ENCODE results near the gene LUC7L2. TPM values are rescaled to one million over a fixed set of nuclear protein-coding genes. Genes with fewer than 3 reads are reported as not detected.
"Not testable (repeated sequence)": the region's sequence is repeated elsewhere in the genome, so short reads cannot be mapped to it uniquely, and the experiment has no call there.

Gene LUC7L2
- total RNA-seq, 1 experiment from 2014 or later, result 111 TPM

- TF ChIP-seq, protein P1, sequence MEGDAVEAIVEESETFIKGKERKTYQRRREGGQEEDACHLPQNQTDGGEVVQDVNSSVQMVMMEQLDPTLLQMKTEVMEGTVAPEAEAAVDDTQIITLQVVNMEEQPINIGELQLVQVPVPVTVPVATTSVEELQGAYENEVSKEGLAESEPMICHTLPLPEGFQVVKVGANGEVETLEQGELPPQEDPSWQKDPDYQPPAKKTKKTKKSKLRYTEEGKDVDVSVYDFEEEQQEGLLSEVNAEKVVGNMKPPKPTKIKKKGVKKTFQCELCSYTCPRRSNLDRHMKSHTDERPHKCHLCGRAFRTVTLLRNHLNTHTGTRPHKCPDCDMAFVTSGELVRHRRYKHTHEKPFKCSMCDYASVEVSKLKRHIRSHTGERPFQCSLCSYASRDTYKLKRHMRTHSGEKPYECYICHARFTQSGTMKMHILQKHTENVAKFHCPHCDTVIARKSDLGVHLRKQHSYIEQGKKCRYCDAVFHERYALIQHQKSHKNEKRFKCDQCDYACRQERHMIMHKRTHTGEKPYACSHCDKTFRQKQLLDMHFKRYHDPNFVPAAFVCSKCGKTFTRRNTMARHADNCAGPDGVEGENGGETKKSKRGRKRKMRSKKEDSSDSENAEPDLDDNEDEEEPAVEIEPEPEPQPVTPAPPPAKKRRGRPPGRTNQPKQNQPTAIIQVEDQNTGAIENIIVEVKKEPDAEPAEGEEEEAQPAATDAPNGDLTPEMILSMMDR (conservative IDR thresholded peaks at IDR 0.05), result no peak
- H3F3A ChIP-seq (ENCODE audit: insufficient read depth, low read depth), result no peaks in the 10 kb centered on the region
- no peak overlapping the region for H3K4me3 ChIP-seq
- no peaks in the 10 kb centered on the region for H3K27me3 ChIP-seq (ENCODE audit: insufficient read depth, low read depth)
- H3K4me1 ChIP-seq (replicated peaks; ENCODE audit: insufficient read depth), result peaks cover 7% of the 10 kb centered on the region
- intact Hi-C loops (cut with micrococcal nuclease; ENCODE audit: unreplicated experiment), result no loop called here
- H3K79me2 ChIP-seq (ENCODE audit: low read depth), result no peaks in the 10 kb centered on the region
- ChIA-PET POLR2A (ENCODE audit: unreplicated experiment) (interaction anchor here (0.5 to 1.1 kb wide), 2 partner anchors 56 to 284 kb away, joined by 3 to 4 read pairs; no protein-coding TSS in a partner anchor), CTCF (no interaction called here)
- no peaks in the 10 kb centered on the region for H3K36me3 ChIP-seq (ENCODE audit: low read depth)
- no peak overlapping the region for H2AFZ ChIP-seq
- H3K27ac ChIP-seq, result no peak overlapping the region
- H3K9me3 ChIP-seq (ENCODE audit: insufficient read depth, low read depth), result no peaks in the 10 kb centered on the region
- no peaks in the 10 kb centered on the region for H3K9me2 ChIP-seq (ENCODE audit: insufficient read depth)
- no peaks in the 10 kb centered on the region for H4K20me1 ChIP-seq (ENCODE audit: insufficient read depth)
- BruUV-seq (replicated peaks), result no TSS peak
- no peak overlapping the region for H3K4me2 ChIP-seq
- DNase-seq, result no peak
Observed at GRCh38 chr7:139456511-139456910, 96.8 kb downstream of the LUC7L2 start.

DNA sequence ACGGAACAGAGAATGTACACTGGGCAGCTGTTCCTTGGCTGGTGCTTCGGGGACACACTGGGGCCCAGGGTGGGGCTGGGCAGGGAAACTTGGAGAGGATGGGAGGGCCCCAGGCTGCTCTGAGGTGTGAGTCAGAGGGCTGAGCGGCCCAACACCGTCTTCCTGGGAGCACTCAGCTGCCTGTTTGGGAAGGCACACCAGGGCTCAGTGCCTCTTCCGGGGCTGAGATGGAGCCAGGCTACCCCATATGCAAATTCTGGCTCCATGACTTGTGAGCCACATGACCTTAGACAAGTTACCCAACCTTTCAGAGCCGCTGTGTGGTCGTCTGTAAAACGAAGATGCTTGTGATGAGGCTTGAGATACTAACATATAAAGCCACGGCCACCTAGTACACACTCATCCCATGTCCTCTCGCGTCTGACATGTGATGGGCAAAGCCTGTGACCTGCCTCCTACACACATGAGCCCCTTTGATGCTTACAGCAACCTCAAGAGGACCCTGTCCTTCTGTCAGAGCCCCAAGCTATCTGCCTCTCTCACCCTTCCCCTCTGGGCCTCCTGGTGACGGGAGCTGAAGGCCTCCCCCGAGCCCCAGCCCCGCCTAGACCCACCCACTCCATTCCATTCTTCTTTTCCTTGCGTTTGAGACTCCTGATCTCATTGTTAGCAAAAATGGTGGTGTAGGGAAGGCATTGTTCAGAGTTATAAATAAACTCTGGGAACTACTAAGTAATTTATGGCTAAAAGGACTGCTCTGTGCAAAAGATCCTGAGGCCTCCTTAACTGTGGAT is 97.7 kb downstream of the LUC7L2 start:
- no peak overlapping the region for H3K27ac ChIP-seq
- ChIA-PET POLR2A (ENCODE audit: unreplicated experiment) (interaction anchor here (0.6 to 1.1 kb wide), 2 partner anchors 25 to 57 kb away, joined by 4 to 6 read pairs; no protein-coding TSS in a partner anchor), CTCF (no interaction called here)
- no peaks in the 10 kb centered on the region for H3K27me3 ChIP-seq (ENCODE audit: insufficient read depth, low read depth)
- H4K20me1 ChIP-seq (ENCODE audit: insufficient read depth), result no peaks in the 10 kb centered on the region
- no peak overlapping the region for H2AFZ ChIP-seq
- no peaks in the 10 kb centered on the region for H3F3A ChIP-seq (ENCODE audit: insufficient read depth, low read depth)
- no peak overlapping the region for H3K4me2 ChIP-seq
- peaks cover 7% of the 10 kb centered on the region for H3K4me1 ChIP-seq (replicated peaks; ENCODE audit: insufficient read depth)
- H3K79me2 ChIP-seq (ENCODE audit: low read depth), result no peaks in the 10 kb centered on the region
- H3K9me2 ChIP-seq (ENCODE audit: insufficient read depth), result no peaks in the 10 kb centered on the region
- H3K36me3 ChIP-seq (ENCODE audit: low read depth), result no peaks in the 10 kb centered on the region
- no peak overlapping the region for H3K4me3 ChIP-seq
- peak in 1 of 2 experiments; percentile 52 for DNase-seq
- no peak for TF ChIP-seq EZH2 (IDR thresholded peaks at IDR 0.05; ENCODE audit: low read depth)
- TF ChIP-seq, protein P1 (conservative IDR thresholded peaks at IDR 0.05), result no peak
- no TSS peak for BruUV-seq (replicated peaks)
- no peaks in the 10 kb centered on the region for H3K9me3 ChIP-seq (ENCODE audit: insufficient read depth, low read depth)
- intact Hi-C loops (cut with micrococcal nuclease; ENCODE audit: unreplicated experiment), result no loop called here

GRCh38 chr7:139463421-139463820 is 103.7 kb downstream of the LUC7L2 start:
- H3K9me2 ChIP-seq (ENCODE audit: insufficient read depth); H3K27ac ChIP-seq; H3K4me2 ChIP-seq; H3K4me3 ChIP-seq; DNase-seq; POLR2A ChIA-PET (ENCODE audit: unreplicated experiment); H3K4me1 ChIP-seq (replicated peaks; ENCODE audit: insufficient read depth); H3K9me3 ChIP-seq (ENCODE audit: insufficient read depth, low read depth); H2AFZ ChIP-seq; H3K36me3 ChIP-seq (ENCODE audit: low read depth); H3K27me3 ChIP-seq (ENCODE audit: insufficient read depth, low read depth); intact Hi-C loops (cut with micrococcal nuclease; ENCODE audit: unreplicated experiment); CTCF ChIA-PET; H3F3A ChIP-seq (ENCODE audit: insufficient read depth, low read depth); H3K79me2 ChIP-seq (ENCODE audit: low read depth); BruUV-seq (replicated peaks); H4K20me1 ChIP-seq (ENCODE audit: insufficient read depth): not testable (repeated sequence)

GRCh38 chr7:139464511-139464910 is 104.8 kb downstream of the LUC7L2 start:
- H3K4me1 ChIP-seq (replicated peaks; ENCODE audit: insufficient read depth); H3K4me2 ChIP-seq; H3K27me3 ChIP-seq (ENCODE audit: insufficient read depth, low read depth); H3K9me2 ChIP-seq (ENCODE audit: insufficient read depth); H2AFZ ChIP-seq; H3K27ac ChIP-seq; POLR2A ChIA-PET (ENCODE audit: unreplicated experiment); H3F3A ChIP-seq (ENCODE audit: insufficient read depth, low read depth); DNase-seq; CTCF ChIA-PET; intact Hi-C loops (cut with micrococcal nuclease; ENCODE audit: unreplicated experiment); H3K36me3 ChIP-seq (ENCODE audit: low read depth); H3K79me2 ChIP-seq (ENCODE audit: low read depth); H3K9me3 ChIP-seq (ENCODE audit: insufficient read depth, low read depth); BruUV-seq (replicated peaks); H4K20me1 ChIP-seq (ENCODE audit: insufficient read depth); H3K4me3 ChIP-seq: not testable (repeated sequence)

- intact Hi-C loops (cut with micrococcal nuclease; ENCODE audit: unreplicated experiment), result not testable (repeated sequence)
Observed at GRCh38 chr7:139465072-139465471, 105.4 kb downstream of the LUC7L2 start.

GRCh38 chr7:139467729-139468128 is 108.0 kb downstream of the LUC7L2 start:
- H4K20me1 ChIP-seq (ENCODE audit: insufficient read depth); H3K4me3 ChIP-seq; H3K4me2 ChIP-seq; DNase-seq; H3K9me3 ChIP-seq (ENCODE audit: insufficient read depth, low read depth); H3K27ac ChIP-seq; H3K9me2 ChIP-seq (ENCODE audit: insufficient read depth); H3F3A ChIP-seq (ENCODE audit: insufficient read depth, low read depth); H2AFZ ChIP-seq; BruUV-seq (replicated peaks); intact Hi-C loops (cut with micrococcal nuclease; ENCODE audit: unreplicated experiment); H3K36me3 ChIP-seq (ENCODE audit: low read depth); H3K79me2 ChIP-seq (ENCODE audit: low read depth); H3K27me3 ChIP-seq (ENCODE audit: insufficient read depth, low read depth); CTCF ChIA-PET; POLR2A ChIA-PET (ENCODE audit: unreplicated experiment): not testable (repeated sequence)
- peaks cover 12% of the 10 kb centered on the region for H3K4me1 ChIP-seq (replicated peaks; ENCODE audit: insufficient read depth)

More at GRCh38 chr7:139465072-139465471, 105.4 kb downstream of the LUC7L2 start:
- H3K9me3 ChIP-seq (ENCODE audit: insufficient read depth, low read depth); H2AFZ ChIP-seq; BruUV-seq (replicated peaks); H3K4me3 ChIP-seq; CTCF ChIA-PET; H4K20me1 ChIP-seq (ENCODE audit: insufficient read depth); H3K27ac ChIP-seq; H3K79me2 ChIP-seq (ENCODE audit: low read depth); POLR2A ChIA-PET (ENCODE audit: unreplicated experiment); H3K36me3 ChIP-seq (ENCODE audit: low read depth); H3K27me3 ChIP-seq (ENCODE audit: insufficient read depth, low read depth); H3F3A ChIP-seq (ENCODE audit: insufficient read depth, low read depth); H3K4me2 ChIP-seq; H3K9me2 ChIP-seq (ENCODE audit: insufficient read depth); DNase-seq; H3K4me1 ChIP-seq (replicated peaks; ENCODE audit: insufficient read depth): not testable (repeated sequence)
